Measurements from ENCODE around the gene SFXN5. TPM values are rescaled to one million over a fixed set of nuclear protein-coding genes. Genes with fewer than 3 reads are reported as not detected.

Gene SFXN5
- polyA plus RNA-seq, 1 donor = 6.4 TPM

DNA sequence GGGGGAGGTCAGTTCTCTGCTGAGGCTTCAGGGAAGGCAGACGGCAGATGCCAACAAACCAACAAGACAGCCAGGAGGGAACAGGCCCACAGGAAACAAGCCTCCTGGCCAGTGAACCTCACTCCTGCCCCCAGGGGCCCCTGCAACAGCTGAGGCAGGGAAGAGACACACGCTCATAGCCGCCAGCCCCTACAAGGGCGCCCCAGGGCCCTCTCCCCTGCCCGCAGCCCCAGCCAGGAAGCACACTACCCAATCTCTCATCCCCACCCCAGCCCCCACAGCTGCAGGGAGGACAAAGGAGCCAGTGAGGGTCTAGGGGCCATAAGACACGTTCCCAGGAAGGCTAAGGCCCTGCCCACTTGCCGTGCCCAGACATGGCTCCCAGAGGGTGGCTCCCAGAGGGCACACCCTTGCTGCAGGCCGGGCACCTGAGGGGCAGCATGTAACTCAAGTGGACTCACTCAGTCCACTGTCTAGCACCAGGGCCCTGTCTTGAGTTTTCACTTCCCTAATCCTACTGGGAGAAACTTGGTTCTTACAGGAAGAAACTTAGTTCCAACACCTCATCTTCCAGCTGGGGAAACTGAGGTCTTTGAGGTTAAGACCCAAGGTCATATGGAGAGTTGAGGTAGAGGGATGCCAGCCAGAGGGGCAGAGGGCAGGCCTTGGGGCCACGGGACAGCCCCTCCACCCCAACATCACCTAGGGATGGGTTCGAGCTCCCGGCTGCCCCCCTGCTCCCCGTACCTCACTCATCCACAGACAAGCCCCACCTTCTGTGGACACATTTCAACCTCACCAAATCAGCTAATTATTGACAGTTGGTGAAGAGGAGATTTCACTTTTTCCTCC is 116.9 kb downstream of the SFXN5 start:
- no peak for DNase-seq

DNA sequence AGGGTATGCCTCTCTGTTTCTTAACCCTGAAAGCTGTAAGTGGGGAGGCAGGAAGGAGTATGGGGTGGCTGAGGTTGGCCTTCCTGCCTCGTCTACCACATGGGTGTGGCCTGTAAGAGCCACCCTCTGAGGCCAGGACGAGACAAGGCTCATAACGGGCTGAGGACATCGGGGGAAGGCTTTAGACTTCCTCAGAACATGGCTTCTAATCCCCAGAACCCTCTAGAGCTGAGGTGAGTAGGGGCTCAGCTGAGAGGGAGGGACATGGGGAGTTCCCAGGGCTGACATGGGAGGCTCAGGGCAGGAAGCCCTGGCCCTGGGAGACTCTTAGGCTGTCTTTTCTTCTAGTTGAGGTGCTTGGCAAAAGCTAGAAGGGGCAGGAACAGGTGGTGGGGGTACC is 117.5 kb downstream of the SFXN5 start:
- DNase-seq = no peak

DNA sequence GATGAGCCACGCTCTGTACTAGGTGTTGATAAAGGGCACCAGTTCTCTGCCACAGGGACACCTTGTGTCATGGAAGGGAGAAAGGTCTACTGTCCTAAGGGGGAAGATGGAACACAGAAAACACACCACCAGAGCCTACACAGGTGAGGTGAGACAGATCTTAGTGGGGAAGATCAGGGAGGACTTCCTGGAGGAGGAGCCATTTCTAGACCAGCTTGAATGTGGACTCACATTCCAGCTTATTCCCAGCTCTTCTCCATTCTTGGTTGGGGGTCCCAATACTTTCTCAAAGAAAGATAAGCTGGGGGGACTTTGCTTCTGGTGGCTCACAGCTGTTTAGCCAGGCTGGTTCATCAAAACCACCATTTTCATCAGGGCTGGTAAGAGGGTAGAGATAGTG is 118.0 kb downstream of the SFXN5 start:
- DNase-seq = no peak

DNA sequence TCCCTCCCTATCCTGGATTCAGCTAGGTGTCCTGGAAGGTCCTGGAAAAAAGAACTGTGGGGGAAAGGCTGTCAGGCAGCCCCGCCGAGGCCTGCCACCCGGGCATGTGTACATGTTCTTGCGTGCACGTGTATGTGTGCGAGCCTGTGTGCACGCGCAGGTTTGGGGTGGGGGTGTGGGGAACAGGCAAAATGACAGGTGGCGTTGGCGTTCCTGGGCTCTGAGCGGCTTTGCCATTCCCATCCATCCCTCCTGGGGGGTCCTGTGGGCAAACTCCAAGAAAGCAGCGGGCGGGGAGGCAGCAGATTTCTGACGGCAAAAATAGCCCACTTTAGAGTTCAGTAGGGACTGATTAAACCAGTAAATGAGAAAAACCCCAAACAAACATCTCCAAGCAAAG is 118.6 kb downstream of the SFXN5 start:
- DNase-seq = no peak

DNA sequence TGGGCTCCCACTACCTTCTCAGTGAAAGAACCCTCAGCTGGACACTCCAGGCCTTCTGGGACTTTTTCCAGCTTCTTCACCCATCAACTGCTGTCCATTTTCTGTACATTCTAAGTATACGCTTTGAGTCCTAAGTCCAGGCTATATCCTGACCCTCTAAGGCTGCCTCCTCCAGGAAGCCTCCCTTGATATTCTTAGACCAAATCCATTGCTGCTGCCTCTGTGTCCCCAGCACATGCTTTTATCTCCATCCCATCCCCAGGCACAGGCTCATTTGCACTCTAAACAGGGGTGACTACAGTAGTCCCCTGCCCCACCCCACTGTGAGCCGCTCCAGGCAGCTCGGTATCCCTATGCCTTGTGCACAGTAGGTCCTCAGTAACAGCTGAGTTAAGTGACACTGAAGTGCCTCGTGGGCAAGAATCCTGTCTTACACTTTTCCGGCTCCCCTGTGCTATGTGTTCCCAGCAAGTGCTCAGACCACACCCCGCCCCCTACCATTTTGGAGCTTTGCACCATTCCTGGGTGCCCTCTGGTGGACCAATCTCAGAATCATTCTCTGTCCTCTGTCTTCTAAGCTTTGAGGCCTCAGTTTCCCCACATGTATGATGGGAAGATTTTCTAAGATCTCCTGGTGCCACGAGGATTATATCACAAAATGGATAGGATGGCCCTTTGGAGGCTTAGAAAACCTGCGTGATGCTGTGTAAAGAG is 119.2 kb downstream of the SFXN5 start:
- no peak for DNase-seq

DNA sequence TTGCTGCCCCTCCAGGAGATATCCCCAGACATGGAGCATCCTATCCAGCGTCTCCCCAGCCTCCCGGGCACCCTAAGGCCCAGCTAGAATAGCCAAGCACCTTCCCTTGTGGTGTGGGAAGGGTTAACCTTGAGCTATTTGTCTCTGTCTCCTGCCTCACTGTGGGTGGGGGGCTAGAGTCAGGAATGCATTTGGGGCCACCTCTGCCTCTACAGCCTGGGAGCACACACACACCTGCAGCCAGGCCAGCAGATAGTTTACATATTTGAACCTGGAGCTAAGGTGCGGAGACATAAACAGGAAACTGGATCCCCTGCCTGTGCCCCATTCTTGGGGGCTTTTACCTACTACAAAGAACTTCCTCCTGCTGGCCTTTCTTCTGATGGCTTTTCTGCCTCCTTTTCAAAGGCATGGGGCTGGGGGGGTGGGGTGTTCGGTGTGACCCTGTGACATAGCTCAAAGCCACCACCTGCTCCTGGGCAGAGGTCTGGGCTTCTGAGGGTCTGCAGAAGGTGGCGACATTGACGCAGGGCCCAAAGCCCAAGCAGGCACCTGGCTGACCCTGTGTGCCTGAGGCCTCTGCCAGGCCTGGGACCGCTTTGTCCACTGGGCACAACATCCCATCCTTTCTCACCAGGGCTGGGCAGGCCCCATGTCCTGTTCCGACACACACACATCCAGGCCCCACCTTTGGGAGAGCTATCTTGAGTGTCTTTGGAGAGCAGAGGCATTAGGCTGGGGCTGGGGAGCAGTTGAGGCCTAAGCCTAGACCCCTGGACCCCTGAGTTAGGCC is 120.0 kb downstream of the SFXN5 start:
- DNase-seq = no peak

DNA sequence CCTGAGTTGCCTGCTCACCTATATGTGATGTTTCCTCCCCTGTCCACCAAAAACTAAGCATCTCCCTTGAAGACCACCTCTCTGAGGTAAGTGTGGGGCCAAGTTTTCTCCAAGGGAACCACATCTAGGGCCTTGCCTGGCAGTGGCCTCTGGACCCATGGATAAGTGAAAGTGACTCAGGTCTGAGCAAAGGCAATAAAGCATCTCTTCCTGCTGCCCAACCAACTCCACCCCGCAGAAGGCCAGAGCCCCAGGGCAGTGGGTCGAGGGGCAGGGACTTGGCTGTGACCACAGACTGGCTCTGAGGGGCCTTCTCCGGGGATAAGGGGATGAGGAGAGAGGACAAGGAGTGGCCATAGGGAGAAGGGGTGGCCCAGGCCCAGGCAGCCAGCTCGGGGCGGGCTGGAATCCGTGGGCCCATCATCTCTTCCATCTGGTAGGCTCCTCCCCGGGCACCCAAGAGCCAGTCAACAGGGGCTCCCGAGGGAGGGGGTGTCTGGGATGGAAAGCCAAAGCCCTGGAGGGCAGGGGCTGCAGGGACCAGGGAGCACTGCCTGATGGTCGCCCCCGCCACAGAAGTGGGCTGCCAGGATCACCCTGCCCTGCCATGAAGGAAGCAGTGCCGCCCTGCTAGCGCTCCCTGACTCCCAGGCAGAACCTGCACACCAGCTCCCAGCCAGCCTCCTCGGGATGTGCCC is 120.8 kb downstream of the SFXN5 start:
- DNase-seq = no peak

DNA sequence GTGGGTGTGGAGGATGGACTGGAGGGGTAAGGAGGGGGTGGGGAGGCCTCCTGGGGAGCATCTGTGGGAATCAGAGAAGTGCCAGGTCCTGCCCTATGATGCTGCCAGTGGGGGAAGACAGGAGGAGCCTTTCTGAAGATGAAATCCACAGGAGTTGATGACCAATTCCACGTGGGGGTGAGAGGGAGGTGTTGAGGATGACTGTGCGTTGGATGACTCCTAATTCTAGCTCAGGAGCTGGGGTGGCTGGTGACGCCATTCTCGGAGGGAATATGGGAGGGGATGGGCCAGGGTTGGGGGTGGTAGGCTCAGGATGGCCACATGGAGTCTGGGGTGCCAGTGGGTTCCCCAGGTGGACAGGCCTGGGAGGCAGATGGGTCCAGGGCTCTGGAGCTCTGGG is 121.9 kb downstream of the SFXN5 start:
- DNase-seq = no peak

DNA sequence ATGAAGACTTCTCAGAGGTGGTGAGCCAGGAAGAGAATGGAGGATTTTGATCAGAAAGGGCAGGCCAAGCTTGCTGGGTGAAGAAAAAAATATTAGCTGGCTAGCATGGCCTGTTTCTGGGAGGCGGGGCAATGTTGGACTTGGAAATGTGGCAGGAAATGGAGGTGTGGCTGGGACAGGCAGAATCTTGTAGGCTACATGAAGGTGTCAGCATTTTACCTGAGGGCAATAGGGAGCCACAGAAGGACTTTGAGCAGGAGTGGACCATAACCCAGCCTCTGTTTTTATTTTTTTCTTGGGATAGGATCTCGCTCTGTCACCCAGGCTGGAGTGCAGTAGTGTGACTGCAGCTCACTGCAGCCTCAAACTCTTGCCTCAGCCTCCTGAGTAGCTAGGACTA is 122.5 kb downstream of the SFXN5 start:
- no peak for DNase-seq

DNA sequence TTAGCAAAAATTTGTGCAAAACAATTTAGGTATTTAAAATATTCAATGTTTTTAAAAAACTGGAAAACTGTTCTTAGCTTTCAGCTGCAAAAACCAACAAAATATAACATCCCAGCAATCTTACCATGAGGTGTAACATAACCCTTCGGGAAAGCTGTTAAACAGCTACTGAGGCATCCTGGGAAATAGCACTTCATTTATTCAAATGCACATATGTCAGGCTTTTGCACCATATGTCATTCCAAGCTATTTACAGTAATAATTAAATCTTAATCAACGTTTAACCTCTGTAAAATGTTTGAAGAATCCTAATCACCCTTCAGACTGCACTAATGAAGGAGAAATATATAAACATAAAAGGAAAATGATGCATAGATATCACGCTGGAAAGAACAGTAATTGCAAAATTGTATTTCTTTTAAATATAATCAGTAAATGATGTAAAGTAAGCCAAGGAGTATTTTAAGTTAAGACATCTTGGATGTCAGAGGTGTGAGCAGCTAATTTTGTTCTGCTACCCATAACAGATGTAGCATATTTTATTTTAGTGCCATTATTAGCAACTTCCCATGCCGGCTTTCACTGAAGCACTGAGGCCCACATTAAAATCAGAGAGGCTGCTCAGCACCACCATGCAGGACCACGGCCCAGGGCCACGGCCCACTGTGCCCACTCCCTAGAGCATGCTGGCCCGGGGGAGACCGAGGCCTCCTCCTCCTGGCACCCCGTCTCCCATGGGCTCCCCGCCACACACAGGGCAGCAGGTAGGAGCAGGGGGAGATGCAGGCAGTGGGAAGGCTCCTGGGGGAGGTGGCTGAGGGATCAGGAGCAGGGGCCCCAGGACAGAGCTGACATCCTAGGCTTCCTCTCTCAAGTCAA is 123.3 kb downstream of the SFXN5 start:
- no peak for DNase-seq

DNA sequence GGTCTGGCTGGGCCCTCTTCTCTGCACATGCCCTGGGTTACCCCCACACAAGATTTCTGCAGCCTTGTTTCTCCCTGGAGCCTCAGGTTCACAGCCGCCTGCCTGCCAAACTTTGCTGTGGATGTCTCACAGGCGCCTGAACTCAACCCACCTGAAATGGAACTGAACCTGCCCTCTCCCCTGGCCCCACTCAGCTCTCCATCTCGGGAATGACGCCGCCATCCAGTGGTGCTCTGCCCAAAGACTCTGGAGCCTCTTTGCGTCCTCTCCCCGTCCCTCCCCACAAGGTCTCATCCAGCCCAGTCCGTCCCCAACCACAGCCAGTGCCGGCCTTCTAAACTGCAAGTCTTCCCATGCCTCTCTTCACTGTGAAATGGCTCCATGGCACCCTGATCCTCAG is 125.0 kb downstream of the SFXN5 start:
- DNase-seq = no peak

DNA sequence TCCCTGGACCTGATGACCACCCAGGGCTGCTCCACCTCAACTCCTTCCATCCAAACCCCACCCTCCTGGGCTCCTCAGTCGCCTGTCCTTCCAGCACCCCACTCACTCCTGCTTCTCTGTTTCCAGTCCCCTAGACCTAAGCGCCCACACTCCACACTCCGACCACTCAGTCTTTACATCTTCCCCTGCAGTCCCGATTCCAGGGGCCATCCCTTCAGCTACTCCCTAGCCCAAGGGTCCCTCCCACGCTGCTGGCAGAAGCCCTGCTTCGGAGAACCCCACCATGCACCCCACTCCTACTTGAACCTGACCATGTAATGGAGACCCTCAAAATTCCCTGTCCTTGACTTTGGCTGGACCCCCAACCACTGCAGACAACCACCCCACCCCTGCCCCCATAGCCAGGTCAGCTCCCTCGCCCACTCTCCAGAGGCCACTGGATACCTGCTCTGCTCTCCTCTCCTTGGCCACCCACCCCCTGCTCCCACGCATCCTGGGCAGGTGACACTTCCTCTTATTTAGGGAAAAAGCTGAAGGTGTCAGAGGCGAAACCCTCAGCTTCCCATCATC is 126.0 kb downstream of the SFXN5 start:
- no peak for DNase-seq

DNA sequence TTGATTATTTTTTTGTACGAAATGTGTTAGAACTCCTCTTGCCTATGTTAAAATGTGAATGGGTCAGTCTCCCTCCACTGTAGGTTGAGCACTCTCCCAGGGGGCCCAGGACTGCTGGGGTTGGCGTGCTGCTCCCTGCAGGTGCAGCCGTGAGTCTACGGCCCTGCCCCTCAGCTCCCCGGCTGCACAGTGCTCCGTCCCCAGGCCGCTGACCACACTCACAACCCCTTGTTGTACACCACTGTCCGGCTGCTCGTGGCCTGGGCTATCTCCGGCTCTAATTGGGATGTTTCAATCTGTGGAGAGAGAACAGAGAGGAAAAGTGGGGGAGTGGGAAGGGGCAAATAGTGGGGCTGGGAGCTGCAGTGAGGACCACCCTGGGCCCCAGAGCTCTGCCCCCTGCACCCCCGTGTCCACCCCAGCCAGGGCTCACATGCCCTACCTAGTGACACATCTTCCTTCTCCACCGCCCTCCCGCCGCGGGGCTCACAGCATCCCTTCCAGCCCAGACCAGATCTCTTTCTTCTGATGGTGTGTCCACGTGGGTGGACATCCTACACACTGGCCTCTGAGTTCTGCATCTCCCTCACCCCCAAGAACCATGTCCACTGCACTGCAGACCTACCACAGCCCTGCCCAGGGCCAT is 126.6 kb downstream of the SFXN5 start:
- DNase-seq = no peak

DNA sequence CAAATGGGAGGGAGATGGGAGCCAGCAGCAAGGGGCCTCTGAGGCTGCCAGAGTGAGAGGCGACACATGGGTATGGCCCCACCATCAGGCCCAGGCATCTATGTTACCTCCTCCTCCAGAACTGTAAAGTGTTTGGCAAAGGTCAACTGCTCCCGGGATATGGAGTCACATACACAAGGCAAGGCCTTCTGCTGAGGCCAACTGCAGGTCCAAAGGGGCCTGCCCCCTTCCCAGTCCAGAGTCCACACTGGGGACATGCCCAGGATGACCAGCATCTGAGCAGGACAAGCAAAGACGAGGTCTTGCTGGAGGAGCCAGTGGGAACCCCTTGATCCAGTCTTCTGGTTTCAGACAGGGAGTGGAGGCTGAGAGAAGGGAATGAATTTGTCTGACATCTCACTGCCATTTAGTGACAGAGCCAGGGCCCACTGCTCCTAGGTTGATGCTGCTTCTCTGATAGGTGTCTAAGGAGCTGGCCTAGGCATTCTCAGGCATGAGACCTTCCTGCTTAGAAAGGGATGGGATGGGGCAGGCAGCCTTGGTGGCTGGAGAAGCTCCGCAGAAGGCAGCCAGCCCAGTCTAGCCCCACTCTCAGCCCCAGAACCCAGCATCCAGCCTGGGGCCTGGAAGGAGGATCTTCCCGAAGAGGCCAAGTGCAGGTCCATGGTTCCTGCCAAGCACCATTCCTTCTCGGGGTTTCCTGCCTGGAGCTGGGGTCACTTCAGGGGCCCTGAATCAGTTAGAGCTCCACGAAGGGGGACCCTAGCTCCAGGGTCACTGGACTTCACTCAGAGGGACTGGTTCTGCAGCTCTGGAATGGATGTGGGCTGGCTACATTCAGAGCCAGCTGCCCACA is 127.7 kb downstream of the SFXN5 start:
- DNase-seq = no peak

DNA sequence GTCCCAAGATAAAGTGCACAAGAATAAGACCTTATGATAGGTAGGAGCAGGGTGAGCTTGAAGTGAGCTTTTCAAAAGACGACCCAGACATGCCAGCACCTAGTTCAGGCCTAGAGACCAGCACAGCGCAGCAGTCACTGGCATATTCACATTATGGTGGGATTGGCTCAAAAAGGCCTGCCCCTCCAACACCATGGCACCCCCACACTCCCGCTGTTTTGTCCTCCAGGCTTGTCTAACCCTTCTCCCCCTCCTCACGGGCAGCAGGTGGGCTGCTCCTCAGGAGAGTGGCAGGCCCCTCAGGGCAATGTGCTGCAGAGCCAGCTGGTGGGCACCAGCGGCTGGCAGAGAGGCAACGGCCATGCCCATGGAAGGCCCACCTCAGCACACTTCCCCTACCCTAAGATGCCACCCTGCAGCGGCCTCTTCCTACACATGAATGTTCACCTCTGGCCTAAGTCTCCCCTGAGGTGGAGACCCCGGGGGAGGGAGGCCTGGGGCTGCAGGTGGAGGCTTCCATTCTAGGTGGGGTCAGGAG is 128.6 kb downstream of the SFXN5 start:
- no peak for DNase-seq

DNA sequence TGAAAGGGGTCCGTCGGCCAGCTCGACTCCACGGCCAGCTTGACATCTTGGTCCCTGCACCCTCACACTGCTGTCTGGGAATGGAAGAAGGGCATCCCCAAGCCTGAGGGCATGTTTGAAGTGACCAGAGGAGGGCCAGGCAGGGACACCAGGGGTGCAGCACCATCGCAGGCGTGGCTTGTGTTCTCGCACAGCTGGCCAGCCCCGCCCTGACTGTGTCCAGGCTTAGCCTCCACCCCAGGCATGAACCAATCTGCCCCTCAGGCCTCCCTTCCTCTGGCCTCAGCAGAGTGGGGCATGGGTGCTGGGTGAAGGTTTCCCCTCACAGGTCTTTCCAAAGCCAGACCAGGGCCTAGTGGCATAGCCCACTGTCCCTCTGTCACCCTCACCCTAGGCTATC is 129.2 kb downstream of the SFXN5 start:
- no peak for DNase-seq

DNA sequence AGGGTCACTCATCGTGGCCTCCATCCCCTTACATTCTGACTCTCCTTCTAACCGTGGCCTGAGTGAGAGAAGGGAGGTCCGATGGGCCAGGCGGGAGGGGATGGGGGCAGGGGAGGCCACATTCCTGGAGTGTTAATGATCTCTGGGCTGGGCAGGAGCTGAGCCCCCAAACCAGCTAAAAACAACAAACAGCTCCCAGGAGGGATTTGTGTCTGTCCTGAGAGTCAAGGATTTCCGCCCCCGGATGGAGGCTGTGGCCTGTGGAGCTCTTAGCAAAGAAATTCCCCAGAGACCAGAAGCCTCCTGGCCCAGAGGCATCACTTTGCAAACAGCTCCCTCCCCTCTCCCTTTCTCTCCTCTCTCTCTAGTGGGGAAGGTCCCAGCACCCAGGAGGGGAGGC is 130.7 kb downstream of the SFXN5 start:
- no peak for DNase-seq

DNA sequence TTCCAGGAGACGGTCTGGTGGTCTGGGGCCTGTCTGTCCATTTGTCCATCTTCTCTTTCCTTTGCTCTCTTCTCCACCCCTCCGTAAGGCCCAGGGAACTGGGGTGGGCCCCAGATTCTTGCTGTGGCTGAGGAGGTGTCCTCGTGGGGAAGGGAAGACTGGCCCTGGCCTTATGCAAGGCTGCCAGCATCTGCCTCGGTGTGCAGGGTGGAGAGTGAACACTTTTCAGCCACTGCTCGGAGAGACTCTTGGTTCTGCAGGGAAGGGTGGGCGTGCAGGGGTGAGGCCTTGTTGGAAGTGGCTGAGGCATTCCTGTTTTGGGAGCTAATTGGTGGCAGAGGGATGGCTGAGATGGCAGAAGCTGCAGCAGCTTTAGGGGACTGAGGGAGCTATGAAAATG is 131.2 kb downstream of the SFXN5 start:
- no peak for DNase-seq

DNA sequence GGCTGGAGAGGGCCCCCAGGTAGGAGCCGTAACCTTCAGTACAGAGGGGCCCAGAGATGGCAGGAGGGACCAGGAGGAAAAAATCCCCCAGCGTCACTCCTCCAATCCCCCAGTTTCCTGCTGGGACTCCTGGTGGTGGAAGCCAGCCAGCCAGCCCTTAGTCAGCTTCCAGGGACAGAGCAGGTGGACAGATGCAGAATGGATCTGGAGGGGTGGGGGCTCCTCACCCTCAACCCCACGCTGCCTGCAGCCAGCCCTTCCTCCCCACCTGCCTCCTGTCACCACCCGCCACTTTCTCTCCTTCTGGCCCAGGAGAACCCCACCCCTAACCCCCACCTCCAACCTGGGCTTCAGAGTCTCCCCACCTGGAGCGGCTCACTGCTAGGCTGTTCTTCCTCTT is 133.1 kb downstream of the SFXN5 start:
- no peak for DNase-seq

DNA sequence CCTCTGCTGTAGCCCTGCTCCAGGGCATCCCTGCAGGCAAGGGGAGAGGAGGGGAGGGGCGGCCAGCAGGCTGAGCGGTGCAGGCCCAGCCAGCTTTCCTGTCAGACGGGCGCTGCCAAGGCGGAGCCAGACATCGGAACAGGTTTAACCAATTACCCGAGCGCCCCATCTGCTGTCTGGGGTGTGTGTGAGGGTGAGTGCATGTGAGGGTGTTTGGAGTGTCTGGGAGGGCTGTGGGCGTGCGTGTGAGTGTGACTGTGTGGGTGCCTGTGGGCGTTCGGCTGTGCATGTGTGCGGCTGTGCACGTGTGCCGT is 134.2 kb downstream of the SFXN5 start:
- no peak for DNase-seq
